Small intestine (tissue), 7 donors: ENCODE measurements around the gene CEMIP2. TPM values are rescaled to one million over a fixed set of nuclear protein-coding genes. Genes with fewer than 3 reads are reported as not detected.

Experiments
- DNase-seq, 2 donors: peaks; one replicate each; pipeline versions ENCODE4 v3.0.0 to v3.0.0-alpha.2; 2013
- FAIRE-seq: peaks from 2 replicates; lab custom pipeline; 2012; peaks lifted over from hg19 to GRCh38; lab: Jason Lieb, UNC
- H3K27ac ChIP-seq, 3 donors: one replicate each; pipeline ENCODE4 v1.5.1; 2013; ENCODE audit warnings: low read length in 2 of 3, mild to moderate bottlenecking in 2 of 3, control low read depth in 1 of 3, inconsistent platforms in 1 of 3, low read depth in 1 of 3, moderate library complexity in 1 of 3
- H3K27me3 ChIP-seq, 3 donors: one replicate each; pipeline ENCODE4 v1.6.1; 2013; ENCODE audit warnings: low read length in 3 of 3, inconsistent platforms in 1 of 3; ENCODE audit not compliant: control insufficient read depth in 3 of 3, insufficient read depth in 3 of 3
- H3K36me3 ChIP-seq, 3 donors: one replicate each; pipeline ENCODE4 v1.6.1; 2013; ENCODE audit warnings: low read length in 3 of 3, inconsistent platforms in 1 of 3, low read depth in 1 of 3, mild to moderate bottlenecking in 1 of 3, moderate library complexity in 1 of 3; ENCODE audit not compliant: control insufficient read depth in 3 of 3, insufficient read depth in 2 of 3
- H3K4me1 ChIP-seq, 3 donors: one replicate each; pipeline ENCODE4 v1.6.1; 2013; ENCODE audit warnings: low read length in 2 of 3, inconsistent platforms in 1 of 3, low read depth in 1 of 3, mild to moderate bottlenecking in 1 of 3, moderate library complexity in 1 of 3; ENCODE audit not compliant: control insufficient read depth in 3 of 3, insufficient read depth in 2 of 3
- H3K4me3 ChIP-seq, 3 donors: one replicate each; pipeline ENCODE4 v1.5.1; 2013; ENCODE audit warnings: low read length in 3 of 3, control low read depth in 1 of 3, inconsistent platforms in 1 of 3, low read depth in 1 of 3, mild to moderate bottlenecking in 1 of 3, moderate library complexity in 1 of 3
- H3K9me3 ChIP-seq, 2 donors: one replicate each; pipeline ENCODE4 v1.6.1; 2013; ENCODE audit warnings: low read depth in 1 of 2, low read length in 1 of 2; ENCODE audit not compliant: control insufficient read depth in 2 of 2, insufficient read depth in 1 of 2
- WGBS, 3 donors: extraction: QIAGEN DNeasy Blood & Tissue Kit; methylation state at CpG; one replicate each; pipeline ENCODE4 v1.1.7; 2013; 5-methylcytosine and 5-hydroxymethylcytosine counted together
- polyA plus RNA-seq, 4 donors: library from polyadenylated mRNA; stranded (reverse) in 3 of 4; unstranded in 1 of 4; fragments of 200-250 nt in 3 of 4; fragments of 120-200 nt in 1 of 4; gene quantifications; one replicate each; pipeline versions ENCODE4 v1.2.1 to v1.2.3, GENCODE V29; 2013
- donor health status: healthy with polysubstance abuse.
- donor health status: control.
- donor health status: control.
- donor health status: Bipolar disorder and iron deficiency.
- donor health status: healthy.

The CEMIP2 gene
- polyA plus RNA-seq, 4 donors: 29.5 to 42.6 (median 34.3) TPM

- WGBS, 3 donors: 11 to 30% (median 20%) methylated on average over 7 of the region's 7 CpGs
- H3K36me3 ChIP-seq: no peaks in the 10 kb centered on the region
- peak overlapping the region; percentile 94 to 98 (median 98) for H3K27ac ChIP-seq
- H3K4me3 ChIP-seq: peak overlapping the region; percentile 84 to 97 (median 86)
- DNase-seq (peak; percentile 81 to 85), FAIRE-seq (no peak)
- H3K9me3 ChIP-seq: no peaks in the 10 kb centered on the region
- H3K27me3 ChIP-seq: no peaks in the 10 kb centered on the region
- H3K4me1 ChIP-seq: peaks cover 0 to 50% (median 11%) of the 10 kb centered on the region in 3 donors
These were observed 1.0 kb downstream of the CEMIP2 start for GRCh38 chr9:71767163-71767775.

- Histone ChIP-seq H3K27ac (peak overlapping the region; percentile 71 to 98 (median 98)), H3K4me1 (peaks cover 4 to 54% (median 16%) of the 10 kb centered on the region in 3 donors), H3K36me3 (no peaks in the 10 kb centered on the region), H3K27me3 (no peaks in the 10 kb centered on the region), H3K9me3 (no peaks in the 10 kb centered on the region), H3K4me3 (peak overlapping the region; percentile 84 to 97 (median 86))
- 6 to 50% (median 14%) methylated on average over 4 of the region's 4 CpGs for WGBS, 3 donors
- DNase-seq: peak; percentile 72 to 79
- no peak for FAIRE-seq
These were observed 1.6 kb downstream of the CEMIP2 start for GRCh38 chr9:71766663-71767062.

- WGBS, 3 donors: 16 to 46% (median 26%) methylated on average over 2 of the region's 2 CpGs
- H3K27me3 ChIP-seq: no peaks in the 10 kb centered on the region
- peak overlapping the region in 1 of 3 donors; percentile 84 for H3K4me3 ChIP-seq
- FAIRE-seq: no peak
- H3K9me3 ChIP-seq: no peaks in the 10 kb centered on the region
- peak overlapping the region; percentile 70 to 98 (median 71) for H3K27ac ChIP-seq
- no peaks in the 10 kb centered on the region for H3K36me3 ChIP-seq
- no peak for DNase-seq
- peaks cover 5 to 63% (median 21%) of the 10 kb centered on the region in 3 donors for H3K4me1 ChIP-seq
These were observed 2.6 kb downstream of the CEMIP2 start for GRCh38 chr9:71765693-71766092.

- peaks cover 5 to 62% (median 19%) of the 10 kb centered on the region in 3 donors for H3K4me1 ChIP-seq
- H3K4me3 ChIP-seq: peak overlapping the region in 1 of 3 donors; percentile 84
- DNase-seq: no peak
These were observed 3.4 kb downstream of the CEMIP2 start for GRCh38 chr9:71764891-71765290.

GRCh38 chr9:71764463-71764862 lies 3.9 kb downstream of the CEMIP2 start:
- DNase-seq: peak in 1 of 2 donors; percentile 61
- peaks cover 5 to 59% (median 17%) of the 10 kb centered on the region in 3 donors for H3K4me1 ChIP-seq
- peak overlapping the region in 1 of 3 donors; percentile 84 for H3K4me3 ChIP-seq

More at GRCh38 chr9:71764891-71765290, 3.4 kb downstream of the CEMIP2 start:
- H3K36me3 ChIP-seq: no peaks in the 10 kb centered on the region
- no peaks in the 10 kb centered on the region for H3K9me3 ChIP-seq
- H3K27ac ChIP-seq: peak overlapping the region; percentile 37 to 98 (median 62)
- no peak for FAIRE-seq
- no peaks in the 10 kb centered on the region for H3K27me3 ChIP-seq
- WGBS, 3 donors: 16 to 55% (median 43%) methylated on average over 1 of the region's 1 CpG

GRCh38 chr9:71763832-71764231 lies 4.5 kb downstream of the CEMIP2 start:
- Histone ChIP-seq H3K36me3 (no peaks in the 10 kb centered on the region), H3K4me3 (no peak overlapping the region), H3K27ac (peak overlapping the region in 1 of 3 donors; percentile 98), H3K9me3 (no peaks in the 10 kb centered on the region), H3K27me3 (no peaks in the 10 kb centered on the region), H3K4me1 (peaks cover 5 to 63% (median 17%) of the 10 kb centered on the region in 3 donors)
- DNase-seq (no peak), FAIRE-seq (no peak)

More at GRCh38 chr9:71764463-71764862, 3.9 kb downstream of the CEMIP2 start:
- Histone ChIP-seq H3K27me3 (no peaks in the 10 kb centered on the region), H3K9me3 (no peaks in the 10 kb centered on the region), H3K36me3 (no peaks in the 10 kb centered on the region), H3K27ac (peak overlapping the region; percentile 37 to 98 (median 65))
- WGBS, 3 donors: 13 to 43% (median 36%) methylated on average over 4 of the region's 4 CpGs
- FAIRE-seq: peak; percentile 15

- WGBS, 3 donors: 9 to 57% (median 35%) methylated on average over 2 of the region's 2 CpGs
- Histone ChIP-seq H3K4me3 (no peak overlapping the region), H3K27me3 (no peaks in the 10 kb centered on the region), H3K4me1 (peaks cover 5 to 68% (median 17%) of the 10 kb centered on the region in 3 donors), H3K27ac (peak overlapping the region in 2 of 3 donors; percentile 17 to 98), H3K36me3 (no peaks in the 10 kb centered on the region), H3K9me3 (no peaks in the 10 kb centered on the region)
- FAIRE-seq (no peak), DNase-seq (peak in 1 of 2 donors; percentile 62)
These were observed 5.2 kb downstream of the CEMIP2 start for GRCh38 chr9:71762900-71763653.

- peaks cover 6 to 79% (median 19%) of the 10 kb centered on the region in 3 donors for H3K4me1 ChIP-seq
These were observed 6.4 kb downstream of the CEMIP2 start for GRCh38 chr9:71761938-71762353.

More at GRCh38 chr9:71761938-71762353, 6.4 kb downstream of the CEMIP2 start:
- Histone ChIP-seq H3K4me3 (no peak overlapping the region), H3K9me3 (no peaks in the 10 kb centered on the region), H3K27me3 (no peaks in the 10 kb centered on the region), H3K27ac (peak overlapping the region in 2 of 3 donors; percentile 3 to 17), H3K36me3 (no peaks in the 10 kb centered on the region)
- no peak for DNase-seq
- no peak for FAIRE-seq
- 24 to 67% (median 30%) methylated on average over 5 of the region's 5 CpGs for WGBS, 3 donors
